Common myeloid progenitor, CD34-positive (primary cell): ENCODE data around the gene YY1.
"Not testable (repeated sequence)": the region's sequence is repeated elsewhere in the genome, so short reads cannot be mapped to it uniquely, and the experiment has no call there.

Experiments used
- CTCF ChIA-PET: fragments of 350-600 bp; sonication (Branson Sonifier 250); formaldehyde crosslinking; loops from one replicate; lab custom pipeline; 2021; ENCODE audit warnings: antibody characterized with exemption; lab: Charles Lee
- POLR2A ChIA-PET: fragments of 350-600 bp; sonication (Branson Sonifier 250); formaldehyde crosslinking; loops from one replicate; lab custom pipeline; 2021; ENCODE audit warnings: antibody characterized with exemption; lab: Charles Lee
- DNase-seq, 3 donors: peaks; one replicate each; pipeline versions ENCODE4 v3.0.0 to v3.0.0-alpha.2; 2013
- H3K27ac ChIP-seq, 2 experiments: 1 replicate in 1 of 2; 2 replicates in 1 of 2; pipeline ENCODE4 v1.7.0; 2013; ENCODE audit warnings: inconsistent platforms in 2 of 2, low read length in 2 of 2, mild to moderate bottlenecking in 2 of 2, low read depth in 1 of 2, moderate library complexity in 1 of 2; ENCODE audit not compliant: severe bottlenecking in 2 of 2, insufficient read depth in 1 of 2, poor library complexity in 1 of 2
- H3K27me3 ChIP-seq, 5 experiments: replicated peaks in 2 of 5; 1 replicate in 3 of 5; 2 replicates in 2 of 5; pipeline versions ENCODE4 v1.6.1 to v1.7.0; 2013; ENCODE audit warnings: low read length in 4 of 5, mild to moderate bottlenecking in 2 of 5, moderate library complexity in 2 of 5, inconsistent platforms in 1 of 5; ENCODE audit not compliant: insufficient read depth in 5 of 5, control insufficient read depth in 4 of 5
- H3K36me3 ChIP-seq, 4 experiments: 1 replicate in 2 of 4; 2 replicates in 2 of 4; pipeline versions ENCODE4 v1.6.1 to v1.7.0; 2013; ENCODE audit warnings: low read length in 3 of 4, control low read depth in 1 of 4, mild to moderate bottlenecking in 1 of 4; ENCODE audit not compliant: control insufficient read depth in 4 of 4, insufficient read depth in 4 of 4
- H3K4me1 ChIP-seq, 4 experiments: 1 replicate in 3 of 4; 2 replicates in 1 of 4; pipeline versions ENCODE4 v1.6.1 to v1.7.1; 2013; ENCODE audit warnings: low read length in 3 of 4, mild to moderate bottlenecking in 3 of 4, control low read depth in 1 of 4, inconsistent platforms in 1 of 4, moderate library complexity in 1 of 4; ENCODE audit not compliant: control insufficient read depth in 4 of 4, insufficient read depth in 4 of 4; ENCODE audit errors: control extremely low read depth in 1 of 4
- H3K4me3 ChIP-seq, 7 experiments: 1 replicate in 4 of 7; 2 replicates in 3 of 7; pipeline versions ENCODE4 v1.5.1 to v1.7.0; 2013; ENCODE audit warnings: mild to moderate bottlenecking in 7 of 7, low read length in 6 of 7, moderate library complexity in 6 of 7, inconsistent platforms in 2 of 7, low read depth in 2 of 7, control low read depth in 1 of 7; ENCODE audit not compliant: insufficient read depth in 4 of 7, control insufficient read depth in 1 of 7; ENCODE audit errors: extremely low read depth in 1 of 7
- H3K9me3 ChIP-seq, 5 experiments: 1 replicate in 4 of 5; 2 replicates in 1 of 5; pipeline versions ENCODE4 v1.6.1 to v1.7.1; 2013; ENCODE audit warnings: low read length in 4 of 5, mild to moderate bottlenecking in 2 of 5, inconsistent platforms in 1 of 5, low read depth in 1 of 5, moderate library complexity in 1 of 5; ENCODE audit not compliant: control insufficient read depth in 4 of 5, insufficient read depth in 2 of 5; ENCODE audit errors: control extremely low read depth in 1 of 5
- WGBS: methylation state at CpG from one replicate; pipeline ENCODE4 v1.1.5; 2013; ENCODE audit not compliant: insufficient coverage; 5-methylcytosine and 5-hydroxymethylcytosine counted together

YY1 gene

DNA sequence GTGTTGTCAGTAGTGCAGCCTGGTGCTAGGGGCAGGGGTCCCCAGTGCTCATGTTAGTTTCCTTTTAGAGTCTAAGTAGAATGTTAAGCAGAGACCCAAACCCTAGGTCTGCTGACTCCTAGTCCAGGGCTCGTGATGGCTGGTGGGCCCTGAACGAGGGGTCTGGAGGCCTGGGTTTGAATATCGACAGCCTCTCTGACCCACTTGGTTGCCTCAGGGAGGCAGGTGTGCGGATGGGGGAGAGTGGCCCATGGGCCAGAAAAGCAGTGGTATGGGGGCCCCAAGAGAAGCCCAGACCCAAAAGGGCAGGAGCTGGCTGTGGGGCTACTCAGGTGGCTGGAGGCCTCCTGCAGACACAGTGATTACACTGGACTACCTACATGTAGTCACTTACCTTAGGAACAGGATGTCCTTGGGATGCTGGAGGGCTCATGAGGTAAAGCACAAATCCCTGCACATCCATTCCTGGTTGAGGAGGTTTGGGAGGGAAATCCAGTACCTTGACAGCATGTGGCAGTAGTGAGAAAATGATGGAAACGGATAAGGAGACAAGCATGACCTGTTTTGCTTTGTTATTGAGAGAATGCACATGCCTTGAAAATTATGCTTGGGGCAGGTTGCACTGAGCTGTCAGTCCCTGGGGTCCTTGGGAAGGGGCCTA lies 69.0 kb downstream of the YY1 start:
- Histone ChIP-seq H3K27ac (no peak overlapping the region), H3K4me3 (peak overlapping the region in 5 of 7 experiments; percentile 78 to 91 (median 83)), H3K9me3 (no peaks in the 10 kb centered on the region), H3K36me3 (peaks cover 0 to 6% (median 0%) of the 10 kb centered on the region in 4 experiments), H3K27me3 (no peaks in the 10 kb centered on the region), H3K4me1 (peaks cover 0 to 75% (median 70%) of the 10 kb centered on the region in 4 experiments)
- WGBS = 95% methylated on average over 4 of the region's 5 CpGs
- CTCF ChIA-PET = interaction anchor here (1.3 to 2.3 kb wide), 6 partner anchors 9 to 83 kb away, joined by 3 to 10 read pairs (median 3); no protein-coding TSS in a partner anchor
- POLR2A ChIA-PET = no interaction called here
- DNase-seq = no peak

DNA sequence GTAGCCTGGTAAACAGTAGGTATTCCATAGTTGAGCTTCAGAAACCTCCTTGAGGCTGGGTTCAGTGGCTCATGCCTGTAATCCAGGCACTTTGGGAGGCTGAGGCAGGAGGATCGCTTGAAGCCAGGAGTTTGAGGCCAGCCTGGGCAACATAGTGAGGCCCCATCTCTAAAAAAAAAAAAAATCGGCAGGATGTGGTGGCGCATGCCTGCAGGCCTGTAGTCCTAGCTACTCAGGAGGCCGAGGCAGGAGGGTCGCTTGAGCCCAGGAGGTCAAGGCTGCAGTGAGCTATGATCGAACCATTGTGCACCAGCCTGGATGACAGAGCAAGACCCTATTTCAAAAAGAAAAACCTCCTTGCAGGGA lies 69.5 kb downstream of the YY1 start:
- H3K27ac ChIP-seq, POLR2A ChIA-PET, DNase-seq, H3K9me3 ChIP-seq, H3K27me3 ChIP-seq, H3K36me3 ChIP-seq, H3K4me3 ChIP-seq: not testable (repeated sequence)
- CTCF ChIA-PET = interaction anchor here (1.3 to 2.3 kb wide), 5 partner anchors 10 to 83 kb away, joined by 3 to 10 read pairs (median 3); no protein-coding TSS in a partner anchor
- peaks cover 0 to 77% (median 69%) of the 10 kb centered on the region in 4 experiments for H3K4me1 ChIP-seq
- 98% methylated on average over 4 of the region's 6 CpGs for WGBS

DNA sequence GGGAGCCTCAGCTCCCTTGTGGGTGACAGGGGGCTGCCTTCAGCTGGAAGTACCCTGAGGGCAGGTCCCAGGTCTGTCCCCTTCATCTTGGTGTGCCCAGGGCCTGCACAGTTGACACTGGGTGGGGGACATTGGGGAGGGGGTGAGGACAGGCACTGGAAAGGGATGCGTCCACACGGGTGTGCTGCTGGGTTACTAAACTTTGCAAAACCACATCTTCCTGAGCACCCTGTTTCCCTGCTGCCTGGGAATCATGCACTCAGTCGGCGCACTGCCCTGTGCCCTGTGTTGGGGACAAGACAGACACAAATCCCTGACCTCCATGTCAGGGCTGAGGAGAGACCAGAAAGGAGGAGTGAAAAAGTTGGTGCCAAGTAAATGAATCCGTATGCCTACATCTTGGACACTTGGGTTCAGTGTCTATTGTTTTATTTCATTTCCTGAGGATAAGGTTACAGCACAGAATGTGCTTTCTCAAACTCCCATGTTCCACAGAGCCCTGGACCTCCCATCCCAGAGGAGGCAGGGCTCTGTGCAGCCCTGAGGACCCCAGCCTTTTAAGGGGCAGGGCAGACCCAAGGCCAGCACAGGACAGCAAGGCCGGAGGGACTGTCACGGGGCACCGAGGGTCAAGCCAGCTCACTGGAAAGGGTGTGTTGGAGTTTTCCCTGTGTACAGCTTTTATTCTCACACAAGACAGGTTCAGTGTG lies 70.2 kb downstream of the YY1 start:
- peaks cover 0 to 71% (median 62%) of the 10 kb centered on the region in 4 experiments for H3K4me1 ChIP-seq
- no peak overlapping the region for H3K27ac ChIP-seq
- no peaks in the 10 kb centered on the region for H3K27me3 ChIP-seq
- no peak for DNase-seq
- POLR2A ChIA-PET = interaction anchor here (0.6 kb wide), 1 partner anchor 357 kb away, joined by 3 read pairs; no protein-coding TSS in a partner anchor
- CTCF ChIA-PET = interaction anchor here (0.9 to 2.3 kb wide), 4 partner anchors 9 to 69 kb away, joined by 3 to 10 read pairs (median 6); no protein-coding TSS in a partner anchor
- peaks cover 0 to 3% (median 0%) of the 10 kb centered on the region in 4 experiments for H3K36me3 ChIP-seq
- no peak overlapping the region for H3K4me3 ChIP-seq
- 58% methylated on average over 8 of the region's 8 CpGs for WGBS
- H3K9me3 ChIP-seq = no peaks in the 10 kb centered on the region

DNA sequence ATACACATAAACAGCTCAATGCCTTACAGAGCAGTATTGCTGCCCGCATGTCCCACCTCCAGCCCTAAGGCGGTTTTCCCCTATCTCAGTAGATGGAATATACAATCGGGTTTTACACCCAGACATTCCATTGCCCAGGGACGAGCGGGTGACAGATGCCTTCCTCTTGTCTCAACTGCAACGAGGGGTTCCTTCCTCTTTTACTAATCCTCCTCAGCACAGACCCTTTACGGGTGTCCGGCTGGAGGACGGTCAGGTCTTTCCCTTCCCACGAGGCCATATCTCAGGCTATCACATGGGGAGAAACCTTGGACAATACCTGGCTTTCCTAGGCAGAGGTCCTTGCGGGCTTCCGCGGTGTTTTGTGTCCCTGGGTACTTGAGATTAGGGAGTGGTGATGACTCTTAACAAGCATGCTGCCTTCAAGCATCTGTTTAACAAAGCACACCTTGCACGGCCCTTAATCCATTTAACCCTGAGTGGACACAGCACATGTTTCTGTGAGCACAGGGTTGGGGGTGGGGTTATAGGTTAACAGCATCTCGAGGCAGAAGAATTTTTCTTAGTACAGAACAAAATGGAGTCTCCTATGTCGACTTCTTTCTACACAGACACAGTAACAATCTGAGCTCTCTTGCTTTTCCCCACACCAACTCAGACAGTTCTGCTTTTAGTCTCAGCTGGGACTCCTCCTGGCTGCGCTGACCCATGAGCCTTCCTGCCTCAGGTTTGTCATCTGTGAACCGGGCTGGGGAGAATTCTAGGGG lies 73.3 kb downstream of the YY1 start:
- H3K9me3 ChIP-seq, H3K27me3 ChIP-seq, H3K36me3 ChIP-seq, H3K27ac ChIP-seq, POLR2A ChIA-PET: not testable (repeated sequence)
- peak in 2 of 3 donors; percentile 67 to 81 for DNase-seq
- H3K4me3 ChIP-seq = peak overlapping the region in 1 of 7 experiments; percentile 42
- CTCF ChIA-PET = interaction anchor here (1.1 to 4.2 kb wide), 6 partner anchors 9 to 33 kb away, joined by 3 to 24 read pairs (median 4); no protein-coding TSS in a partner anchor
- 13% methylated on average over 7 of the region's 18 CpGs for WGBS
- peaks cover 0 to 53% (median 43%) of the 10 kb centered on the region in 4 experiments for H3K4me1 ChIP-seq

DNA sequence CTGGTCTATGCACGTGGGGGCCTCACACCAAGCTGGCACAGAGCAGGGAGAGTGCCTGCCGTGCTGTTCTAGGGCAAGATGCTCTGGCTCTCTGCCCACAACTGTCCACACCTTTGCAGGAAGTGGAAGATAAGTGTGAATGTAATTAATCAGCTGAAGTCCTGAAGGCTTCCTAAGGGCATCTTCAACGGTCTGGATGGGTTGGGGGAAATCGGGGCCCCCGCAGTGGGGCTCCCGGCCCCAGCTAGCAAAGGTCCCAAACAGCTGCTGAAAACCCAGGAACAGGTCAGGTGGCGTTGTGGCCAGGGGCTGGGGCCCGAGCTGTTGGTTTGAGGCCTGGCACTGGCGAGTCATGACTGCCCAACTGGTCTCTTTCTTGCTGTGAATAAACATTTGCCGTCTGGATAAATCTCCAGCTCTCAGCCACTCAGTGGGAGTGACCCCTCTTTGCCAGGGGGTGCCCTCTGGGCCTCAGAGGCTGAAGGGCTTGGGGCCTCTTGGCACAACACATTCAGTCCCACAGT lies 74.0 kb downstream of the YY1 start:
- Histone ChIP-seq H3K36me3 (no peaks in the 10 kb centered on the region), H3K27me3 (no peaks in the 10 kb centered on the region), H3K27ac (no peak overlapping the region), H3K9me3 (no peaks in the 10 kb centered on the region), H3K4me3 (no peak overlapping the region), H3K4me1 (peaks cover 0 to 47% (median 37%) of the 10 kb centered on the region in 4 experiments)
- no peak for DNase-seq
- POLR2A ChIA-PET = no interaction called here
- CTCF ChIA-PET = interaction anchor here (0.8 to 4.2 kb wide), 7 partner anchors 9 to 48 kb away, joined by 3 to 24 read pairs (median 3); no protein-coding TSS in a partner anchor
- WGBS = 69% methylated on average over 9 of the region's 10 CpGs

GRCh38 chr14:100313464-100314230 lies 74.7 kb downstream of the YY1 start:
- H3K4me3 ChIP-seq = no peak overlapping the region
- CTCF ChIA-PET = interaction anchor here (0.6 to 4.2 kb wide), 10 partner anchors 8 to 1246 kb away, joined by 3 to 24 read pairs (median 4); a partner anchor contains a TSS
- POLR2A ChIA-PET = interaction anchor here (0.6 kb wide), 2 partner anchors 11 to 14 kb away, joined by 3 to 5 read pairs; no protein-coding TSS in a partner anchor
- no peaks in the 10 kb centered on the region for H3K36me3 ChIP-seq
- no peak overlapping the region for H3K27ac ChIP-seq
- H3K4me1 ChIP-seq = peaks cover 0 to 42% (median 35%) of the 10 kb centered on the region in 4 experiments
- WGBS = 94% methylated on average over 26 of the region's 26 CpGs
- H3K9me3 ChIP-seq = no peaks in the 10 kb centered on the region
- H3K27me3 ChIP-seq = no peaks in the 10 kb centered on the region
- no peak for DNase-seq
